ENCODE results near the gene MGAT5B.

Gene MGAT5B

DNA sequence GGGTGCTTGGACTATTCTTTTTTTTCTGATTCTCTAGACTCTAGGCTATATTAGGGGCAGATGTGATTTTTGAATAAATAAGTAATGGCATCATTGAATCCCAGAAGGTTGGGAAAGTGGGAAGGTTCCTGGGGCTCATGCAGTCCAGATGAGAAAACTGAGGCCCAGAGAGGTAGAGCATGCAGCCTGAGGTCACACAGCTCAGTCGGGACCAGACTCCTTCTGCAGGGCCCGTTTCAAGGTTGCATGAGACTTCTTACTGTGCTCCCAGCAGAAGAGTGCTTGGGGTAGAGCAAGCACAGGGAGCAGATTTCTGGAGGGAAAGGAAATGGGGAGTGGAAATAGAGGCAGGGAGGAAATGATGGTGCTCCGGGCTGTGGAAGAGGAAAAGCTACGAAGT lies 59.8 kb downstream of the MGAT5B start:
- no peak for DNase-seq (ENCODE audit: low read depth)

DNA sequence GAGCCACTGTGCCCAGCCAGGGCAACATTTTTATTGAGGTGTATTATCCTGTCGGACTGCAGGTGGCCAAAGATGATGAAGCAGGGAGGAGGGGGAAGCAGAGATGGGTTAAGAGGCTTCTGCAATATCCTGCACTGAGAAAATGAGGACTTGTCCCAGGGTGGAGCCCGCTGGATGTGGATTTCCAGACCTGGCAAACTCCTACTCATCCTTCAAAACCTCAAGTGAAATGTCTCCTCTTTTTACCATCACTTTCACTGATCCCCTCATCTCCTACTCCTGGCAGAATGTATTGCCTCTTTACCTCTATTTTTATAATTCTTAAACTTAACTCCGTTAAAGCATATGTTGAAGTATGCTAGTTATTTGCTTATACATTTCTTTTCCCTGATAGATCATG lies 60.9 kb downstream of the MGAT5B start:
- no peak for DNase-seq (ENCODE audit: low read depth)

GRCh38 chr17:76929601-76930000 lies 61.4 kb downstream of the MGAT5B start:
- no peak for DNase-seq (ENCODE audit: low read depth)

GRCh38 chr17:76930107-76930506 lies 61.9 kb downstream of the MGAT5B start:
- no peak for DNase-seq (ENCODE audit: low read depth)

DNA sequence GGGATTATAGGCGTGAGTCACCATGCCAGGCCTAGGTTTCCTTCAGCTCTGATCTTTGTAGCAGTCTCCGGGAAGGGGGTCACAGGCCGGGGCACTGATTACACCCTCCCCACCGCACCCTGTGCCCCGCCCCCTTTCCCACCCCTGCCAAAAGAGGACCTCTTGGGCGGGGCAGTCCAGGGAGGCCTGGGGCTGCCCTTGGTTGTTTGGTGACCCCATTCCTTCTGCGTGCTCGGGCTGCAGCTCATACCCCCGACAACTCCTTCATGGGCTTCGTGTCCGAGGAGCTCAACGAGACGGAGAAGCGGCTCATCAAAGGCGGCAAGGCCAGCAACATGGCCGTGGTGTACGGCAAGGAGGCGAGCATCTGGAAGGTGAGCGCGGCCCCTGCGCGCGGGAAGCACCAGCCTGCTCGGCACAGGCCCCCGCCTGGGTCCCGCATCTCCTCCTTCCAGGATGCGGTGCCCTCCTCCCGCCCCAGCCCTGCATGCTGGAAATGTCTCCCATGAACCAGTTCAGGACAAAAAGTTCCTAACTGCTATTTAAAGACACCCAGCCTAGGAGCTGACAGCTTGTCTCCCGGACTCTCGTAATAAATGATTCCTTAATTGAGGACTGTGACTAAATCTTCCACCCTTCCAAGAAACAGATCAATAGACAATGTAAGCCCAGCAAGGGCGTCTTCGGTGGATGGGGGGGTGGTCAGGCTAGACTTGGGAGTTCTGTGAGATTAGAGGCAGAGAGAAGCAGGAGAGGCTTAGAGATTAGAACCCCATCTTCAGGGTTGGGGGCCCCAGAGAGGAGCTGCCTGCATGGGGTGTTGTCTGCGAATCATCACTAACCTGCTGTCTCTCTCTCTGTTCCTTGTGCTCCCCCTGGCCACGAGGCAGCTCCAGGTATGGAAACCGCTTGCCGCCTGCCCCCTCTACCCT lies 64.5 kb downstream of the MGAT5B start:
- DNase-seq (ENCODE audit: low read depth): no peak

DNA sequence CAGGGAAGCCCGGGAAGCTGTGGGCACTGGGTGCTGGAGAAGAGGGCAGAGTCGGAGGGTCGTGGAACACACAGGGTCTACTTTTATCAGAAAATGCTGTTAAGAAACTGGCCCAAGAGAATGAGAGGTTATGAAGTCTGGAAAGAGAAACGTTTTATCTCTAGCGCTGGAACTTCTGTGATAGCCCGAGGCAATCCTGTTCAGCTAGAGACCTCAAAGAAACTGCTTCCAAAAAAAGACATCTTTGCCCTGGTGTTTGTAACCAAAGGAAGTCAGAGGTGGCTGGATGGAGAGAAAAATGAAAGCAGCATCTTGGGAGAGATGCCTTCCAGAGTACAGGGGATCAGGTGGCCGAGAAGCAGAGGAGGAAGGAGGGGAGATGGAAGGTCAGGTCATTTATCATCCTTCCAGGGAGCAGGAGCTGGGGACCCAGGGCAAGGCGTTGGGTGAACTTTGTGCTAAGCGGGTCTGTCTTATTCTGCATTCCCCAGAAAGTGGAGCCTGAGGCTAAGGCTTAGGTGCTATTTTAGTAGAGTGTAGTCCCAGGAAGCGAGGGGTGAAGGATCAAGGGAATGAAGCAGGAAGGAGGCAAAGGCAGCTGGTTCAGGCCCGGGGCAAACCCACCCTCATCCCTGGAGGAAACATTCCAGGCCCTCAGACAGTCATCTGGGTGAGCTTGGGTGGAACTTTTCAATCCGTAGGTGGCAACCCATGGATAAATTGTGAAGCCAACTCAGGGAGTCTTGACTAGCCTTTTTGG lies 66.5 kb downstream of the MGAT5B start:
- DNase-seq (ENCODE audit: low read depth): no peak

- peak; percentile 52 for DNase-seq (ENCODE audit: low read depth)
Measured at GRCh38 chr17:76935331-76935730, 67.1 kb downstream of the MGAT5B start.

GRCh38 chr17:76937238-76937637 lies 69.0 kb downstream of the MGAT5B start:
- DNase-seq (ENCODE audit: low read depth): no peak

DNA sequence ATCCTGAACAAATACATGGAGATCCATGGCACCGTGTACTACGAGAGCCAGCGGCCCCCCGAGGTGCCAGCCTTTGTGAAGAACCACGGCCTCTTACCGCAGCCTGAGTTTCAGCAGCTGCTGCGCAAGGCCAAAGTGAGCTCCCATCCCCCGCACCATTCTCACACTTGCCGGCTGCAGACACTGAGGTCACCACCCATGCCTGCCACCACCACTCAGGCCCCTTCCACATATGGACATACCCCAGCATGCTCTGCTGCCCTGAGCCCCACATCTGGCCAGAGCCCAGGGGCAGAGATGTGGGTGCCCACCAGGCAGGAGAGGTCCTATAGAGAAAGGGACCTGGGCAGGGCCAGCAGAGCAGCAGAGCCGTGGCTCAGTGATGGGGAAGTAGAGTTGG lies 69.8 kb downstream of the MGAT5B start:
- DNase-seq (ENCODE audit: low read depth): no peak

DNA sequence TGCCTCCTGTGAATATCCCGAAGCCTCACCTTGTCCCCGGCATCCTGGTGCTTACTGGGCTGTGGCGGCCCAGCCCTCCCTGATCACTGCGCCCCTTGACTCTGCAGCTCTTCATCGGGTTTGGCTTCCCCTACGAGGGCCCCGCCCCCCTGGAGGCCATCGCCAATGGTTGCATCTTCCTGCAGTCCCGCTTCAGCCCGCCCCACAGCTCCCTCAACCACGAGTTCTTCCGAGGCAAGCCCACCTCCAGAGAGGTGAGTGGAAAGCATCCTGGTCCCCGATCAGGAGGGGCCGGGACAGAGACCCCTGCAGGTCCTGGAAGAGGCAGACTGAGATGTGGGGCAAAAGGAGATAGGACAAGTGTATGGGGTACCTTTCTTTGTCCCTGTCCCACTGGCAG lies 72.1 kb downstream of the MGAT5B start:
- no peak for DNase-seq (ENCODE audit: low read depth)

DNA sequence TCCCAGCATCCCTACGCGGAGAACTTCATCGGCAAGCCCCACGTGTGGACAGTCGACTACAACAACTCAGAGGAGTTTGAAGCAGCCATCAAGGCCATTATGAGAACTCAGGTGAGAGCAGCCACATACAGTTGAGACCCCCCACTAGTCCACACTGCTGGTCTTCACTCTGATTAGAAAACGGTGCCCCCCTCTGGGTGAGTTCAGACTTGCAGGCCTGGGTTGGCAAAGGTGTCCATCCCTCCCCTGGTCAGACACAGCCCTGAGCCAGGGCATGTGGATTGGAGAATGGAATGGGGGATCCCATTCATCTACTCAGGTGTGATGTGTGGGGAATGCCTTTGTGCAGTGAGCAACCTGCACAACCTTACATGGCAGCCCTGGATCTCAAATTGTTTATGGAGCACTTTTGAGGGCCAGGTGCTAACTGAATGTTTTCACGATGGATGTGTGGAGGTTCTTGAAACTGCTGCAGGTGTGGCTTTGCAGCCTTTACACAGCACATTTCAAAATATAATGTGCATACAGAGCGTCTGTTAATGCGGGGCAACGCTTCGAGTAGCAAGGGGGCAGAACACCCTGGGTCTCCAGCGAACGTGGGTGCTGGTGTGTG lies 72.6 kb downstream of the MGAT5B start:
- peak; percentile 4 for DNase-seq (ENCODE audit: low read depth)

GRCh38 chr17:76943202-76943601 lies 75.0 kb downstream of the MGAT5B start:
- DNase-seq (ENCODE audit: low read depth): no peak

DNA sequence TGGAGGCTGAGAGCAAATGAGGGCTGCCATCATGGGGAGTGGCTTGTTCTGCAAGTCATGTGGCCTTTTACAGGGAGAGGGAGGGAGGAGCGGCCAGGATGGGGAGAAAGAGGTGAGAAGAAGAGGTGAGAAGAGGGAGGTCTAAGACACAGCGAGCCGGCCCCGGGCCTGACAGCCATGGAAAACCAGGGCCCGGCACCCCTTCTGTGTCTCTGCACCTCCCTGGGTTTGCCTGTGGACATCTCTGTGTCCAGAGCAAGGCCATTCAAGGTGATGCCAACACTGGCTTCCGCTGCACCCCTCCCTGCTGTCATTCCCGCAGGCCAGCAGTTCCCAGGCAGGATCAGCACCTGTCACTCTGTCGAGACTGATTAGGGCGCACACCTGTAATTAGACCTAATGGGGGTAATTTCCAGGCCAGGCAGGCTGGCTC lies 75.6 kb downstream of the MGAT5B start:
- DNase-seq (ENCODE audit: low read depth): no peak

- no peak for DNase-seq (ENCODE audit: low read depth)
Measured at GRCh38 chr17:76944477-76944876, 76.3 kb downstream of the MGAT5B start.

- no peak for DNase-seq (ENCODE audit: low read depth)
Measured at GRCh38 chr17:76946111-76946771, 78.0 kb downstream of the MGAT5B start.

DNA sequence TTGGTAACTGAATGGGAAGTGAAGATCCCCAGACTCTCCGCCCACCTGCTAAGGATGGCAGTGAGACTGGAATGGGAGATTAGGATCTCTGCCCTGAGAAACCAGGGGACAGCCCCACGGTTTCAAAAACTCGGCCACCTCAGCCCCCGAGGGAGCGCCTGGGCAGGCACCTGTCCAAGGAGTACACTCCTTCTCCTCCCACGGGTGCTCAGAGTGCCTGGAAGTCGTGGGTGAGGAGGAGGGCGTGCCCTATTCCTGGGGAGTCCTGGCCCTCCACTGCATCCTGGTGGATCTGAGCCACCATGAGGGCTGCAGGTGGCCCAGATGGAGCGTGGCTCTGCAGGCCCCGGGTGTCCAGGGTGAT lies 78.5 kb downstream of the MGAT5B start:
- DNase-seq (ENCODE audit: low read depth): no peak

- no peak for DNase-seq (ENCODE audit: low read depth)
Measured at GRCh38 chr17:76947309-76947708, 79.1 kb downstream of the MGAT5B start.

DNA sequence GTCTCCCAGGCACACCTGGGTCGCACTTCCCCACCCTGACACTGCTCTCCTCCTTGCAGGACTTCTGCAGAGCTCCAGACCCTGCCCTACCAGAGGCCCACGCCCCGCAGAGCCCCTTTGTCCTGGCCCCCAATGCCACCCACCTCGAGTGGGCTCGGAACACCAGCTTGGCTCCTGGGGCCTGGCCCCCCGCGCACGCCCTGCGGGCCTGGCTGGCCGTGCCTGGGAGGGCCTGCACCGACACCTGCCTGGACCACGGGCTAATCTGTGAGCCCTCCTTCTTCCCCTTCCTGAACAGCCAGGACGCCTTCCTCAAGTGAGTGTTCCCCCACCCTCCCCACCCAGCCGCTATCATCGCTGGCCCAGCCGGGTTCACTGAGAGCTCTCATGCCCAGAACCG lies 79.6 kb downstream of the MGAT5B start:
- DNase-seq (ENCODE audit: low read depth): no peak

DNA sequence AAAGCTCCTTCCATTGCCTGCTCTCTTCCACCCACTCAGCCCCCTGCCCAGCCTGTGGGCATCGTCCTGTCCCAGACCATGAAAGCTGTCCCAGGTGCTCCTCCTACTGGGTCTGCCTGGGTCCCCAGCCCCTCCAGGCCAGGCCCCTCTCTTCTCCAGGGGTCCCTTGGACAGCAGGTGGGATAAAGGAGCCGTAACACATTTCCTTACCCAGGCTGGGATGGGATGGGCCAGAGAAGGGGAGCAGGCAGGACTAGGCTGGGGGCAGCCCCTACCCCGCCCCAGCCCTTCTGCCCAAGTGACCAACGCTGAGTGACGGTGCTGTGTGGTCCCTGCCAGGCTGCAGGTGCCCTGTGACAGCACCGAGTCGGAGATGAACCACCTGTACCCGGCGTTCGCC lies 80.1 kb downstream of the MGAT5B start:
- DNase-seq (ENCODE audit: low read depth): no peak

GRCh38 chr17:76948726-76949342 lies 80.6 kb downstream of the MGAT5B start:
- no peak for DNase-seq (ENCODE audit: low read depth)

GRCh38 chr17:76949913-76950695 lies 81.9 kb downstream of the MGAT5B start:
- DNase-seq (ENCODE audit: low read depth): no peak

Data from amniotic epithelial cell (primary cell).